Measurements from ENCODE around the gene SLC25A51.

GRCh38 chr9:37880916-37881479 lies 22.9 kb downstream of the SLC25A51 start:
- TF ChIP-seq POLR2A (IDR thresholded peaks at IDR 0.05): no peak
- no peak for TF ChIP-seq CTCF (IDR thresholded peaks at IDR 0.05 in 4 of 5, conservative IDR thresholded peaks at IDR 0.05 in 1 of 5)

Data from gastrocnemius medialis (tissue), 4 donors.